Measurements from ENCODE around the gene CLDN4.

CLDN4 gene

DNA sequence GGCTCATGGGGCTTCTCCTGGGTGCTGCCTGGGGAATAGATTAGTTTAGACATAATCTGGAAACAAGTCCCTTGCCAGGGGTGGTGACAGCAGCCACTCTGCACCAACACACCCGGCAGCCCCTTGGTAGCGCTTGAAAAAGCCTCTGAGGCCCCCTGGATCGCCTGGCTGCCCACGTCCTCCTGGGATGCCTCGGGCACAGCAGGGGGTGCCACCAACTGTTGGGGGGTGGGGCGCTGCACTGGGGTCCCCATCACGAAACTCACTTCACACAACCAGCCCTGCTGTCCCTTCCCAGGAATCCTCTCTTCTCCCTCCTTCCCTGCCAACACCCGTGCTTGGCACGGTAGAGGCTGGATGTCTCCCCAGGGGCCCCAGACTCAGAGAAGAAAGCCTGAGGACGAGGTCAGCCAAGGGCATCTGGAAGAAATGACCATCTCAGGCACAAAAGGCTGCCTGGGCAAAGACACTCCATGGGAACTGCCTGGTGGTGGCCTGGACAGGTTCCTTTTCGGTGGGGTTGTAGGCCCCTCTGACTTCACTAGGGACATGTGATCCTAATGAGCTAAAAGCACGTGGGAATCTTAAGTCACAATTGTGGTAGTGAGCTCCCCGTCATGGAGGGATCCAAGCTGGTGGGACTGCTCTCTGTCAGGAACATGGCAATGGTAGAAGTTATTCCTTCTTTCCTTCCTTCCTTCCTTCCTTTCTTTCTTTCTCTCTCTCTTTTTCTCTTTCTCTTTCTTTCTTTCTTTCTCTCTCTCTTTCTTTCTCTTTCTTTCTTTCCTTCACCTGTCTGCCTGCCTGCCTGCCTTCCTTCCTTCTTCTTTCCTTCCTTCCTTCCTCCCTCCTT lies 41.5 kb downstream of the CLDN4 start:
- no peak for DNase-seq (ENCODE audit: low read depth in 3 of 3)

- DNase-seq (ENCODE audit: low read depth in 3 of 3), result no peak
Measured at GRCh38 chr7:73876361-73876760, 45.6 kb downstream of the CLDN4 start.

- no peak for DNase-seq (ENCODE audit: low read depth in 3 of 3)
Measured at GRCh38 chr7:73876973-73877372, 46.2 kb downstream of the CLDN4 start.

GRCh38 chr7:73879977-73880681 lies 49.3 kb downstream of the CLDN4 start:
- no peak for DNase-seq (ENCODE audit: low read depth in 3 of 3)

DNA sequence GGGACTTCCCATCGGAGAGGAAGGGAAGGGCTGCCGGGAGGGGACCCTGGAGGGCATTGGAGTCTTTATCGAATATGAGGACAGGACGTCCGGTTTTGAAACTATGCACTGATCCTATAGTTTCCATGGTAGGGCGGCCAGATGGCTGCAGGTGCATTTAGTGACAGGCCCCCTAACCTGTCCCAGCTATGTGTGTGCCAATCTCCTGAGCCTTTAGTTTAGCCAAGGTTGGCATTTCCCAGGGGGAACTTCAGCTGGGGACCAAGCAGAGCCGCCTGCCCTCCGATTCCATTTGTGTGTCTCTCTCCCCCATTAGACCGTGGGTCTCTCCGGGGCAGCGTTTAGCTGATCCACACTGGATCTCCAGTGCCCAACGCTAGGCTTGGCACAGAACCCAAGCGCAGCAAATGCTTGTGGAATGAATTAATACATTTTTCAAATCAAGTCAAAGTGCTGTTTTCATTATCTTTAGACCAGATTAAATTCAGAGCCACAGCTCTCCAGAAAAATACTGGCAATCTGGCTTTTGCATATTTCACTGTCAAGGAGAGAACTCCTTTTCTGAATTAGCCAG lies 50.0 kb downstream of the CLDN4 start:
- no peak for DNase-seq (ENCODE audit: low read depth in 3 of 3)

DNA sequence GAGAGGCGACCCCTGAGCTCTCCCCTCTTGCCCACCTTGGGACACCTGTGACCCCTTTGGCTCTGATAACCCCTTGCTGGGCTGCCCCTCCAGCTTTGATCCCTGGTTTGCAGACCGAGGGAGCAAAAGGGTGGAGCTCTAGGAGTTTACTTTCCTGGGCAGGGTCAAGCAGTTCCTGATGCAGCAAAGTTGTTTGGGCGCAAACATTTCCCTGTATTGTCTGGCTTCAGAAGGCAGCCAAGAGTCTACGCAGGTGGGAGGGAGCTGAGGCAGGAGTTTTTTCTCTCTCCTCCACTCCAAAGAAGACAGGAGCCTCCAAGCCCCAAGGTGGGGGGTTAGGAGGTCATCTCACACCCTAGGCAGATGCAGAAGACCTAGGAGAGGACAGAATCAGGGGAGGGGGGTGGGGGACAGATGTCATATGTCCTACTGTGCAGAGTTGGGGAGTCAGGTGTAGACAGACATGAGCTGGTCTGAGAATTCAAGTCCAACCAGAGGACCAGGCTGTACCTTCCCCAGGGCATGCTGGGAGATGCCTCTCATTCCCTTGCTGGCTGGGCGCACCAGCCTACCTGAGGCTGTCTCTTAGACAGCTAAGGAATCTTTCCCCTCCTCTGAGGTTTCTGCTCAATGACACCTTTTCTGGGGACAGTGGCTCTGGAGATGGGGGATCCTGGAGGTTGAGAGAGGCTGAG lies 50.7 kb downstream of the CLDN4 start:
- no peak for DNase-seq (ENCODE audit: low read depth in 3 of 3)

DNA sequence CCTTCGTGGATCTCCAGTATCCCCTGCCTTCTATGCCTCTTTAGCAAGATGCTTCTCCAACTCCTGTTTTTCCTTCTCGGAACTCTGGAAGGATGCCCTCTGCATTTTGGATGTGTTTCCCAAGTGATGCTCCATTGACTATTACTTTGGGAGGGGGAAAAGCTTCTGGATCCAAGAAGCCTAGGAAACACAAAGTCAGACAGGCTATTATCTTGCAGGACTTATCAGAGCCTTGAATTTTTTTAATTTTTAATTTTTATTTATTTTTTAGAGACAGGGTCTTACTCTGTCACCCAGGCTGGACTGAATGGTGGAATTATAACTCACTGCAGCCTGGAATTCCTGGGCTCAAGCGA lies 51.2 kb downstream of the CLDN4 start:
- no peak for DNase-seq (ENCODE audit: low read depth in 3 of 3)
